K562 (cell line): ENCODE measurements around the gene C1QTNF5. TPM values are rescaled to one million over a fixed set of nuclear protein-coding genes. Genes with fewer than 3 reads are reported as not detected.

Source experiments
- BHLHE40 ChIP-seq: IDR thresholded peaks from 2 replicates; pipeline ENCODE4 v1.6.1; 2011; ENCODE audit warnings: low read length, improper control_type of control experiment
- CREM ChIP-seq: IDR thresholded peaks from 2 replicates; pipeline ENCODE4 v1.6.1; 2014; ENCODE audit warnings: antibody characterized with exemption, low read depth
- ETV6 ChIP-seq, 3 experiments: fragments of 150-350 bp in 1 of 3; sonication (generic) in 1 of 3; formaldehyde crosslinking in 1 of 3; IDR thresholded peaks; 2 replicates each; pipeline versions ENCODE4 v1.6.1 to v1.8.0; 2014 to 2022; ENCODE audit warnings: borderline replicate concordance in 2 of 3, low read depth in 2 of 3, antibody characterized with exemption in 1 of 3, low read length in 1 of 3, mild to moderate bottlenecking in 1 of 3, missing genetic modification reagents in 1 of 3
- EZH2 ChIP-seq: IDR thresholded peaks from 2 replicates; pipeline ENCODE4 v1.6.1; 2012; ENCODE audit warnings: low read depth, mild to moderate bottlenecking, inconsistent platforms, low read length, borderline replicate concordance
- FOXM1 ChIP-seq, 2 experiments: fragments of 450-650 bp in 1 of 2; sonication (generic) in 1 of 2; formaldehyde crosslinking in 1 of 2; IDR thresholded peaks; 2 replicates each; pipeline versions ENCODE4 v1.6.1 to v1.9.0; 2017 to 2022; ENCODE audit warnings: low read depth in 2 of 2, mild to moderate bottlenecking in 2 of 2, missing genetic modification reagents in 1 of 2, moderate library complexity in 1 of 2
- HDAC8 ChIP-seq: fragments of 450-650 bp; IDR thresholded peaks from 2 replicates; pipeline ENCODE4 v1.6.1; 2016; ENCODE audit warnings: mild to moderate bottlenecking, missing genetic modification characterization, moderate library complexity, missing compliant biosample characterization
- KAT7 ChIP-seq: sonication (generic); formaldehyde crosslinking; IDR thresholded peaks from 2 replicates; pipeline ENCODE4 v1.8.0; 2022; ENCODE audit warnings: missing genetic modification reagents, mild to moderate bottlenecking, borderline replicate concordance
- NCOA1 ChIP-seq: fragments of 450-650 bp; IDR thresholded peaks from 2 replicates; pipeline ENCODE4 v1.6.1; 2016; ENCODE audit warnings: low read depth
- PURB ChIP-seq: sonication (generic); formaldehyde crosslinking; IDR thresholded peaks from 2 replicates; pipeline ENCODE4 v1.9.0; 2021; ENCODE audit warnings: low read depth, mild to moderate bottlenecking, missing genetic modification reagents
- RBM17 ChIP-seq: fragments of 200-400 bp; formaldehyde crosslinking; IDR thresholded peaks from 2 replicates; pipeline ENCODE4 v1.6.1; 2017; ENCODE audit warnings: low read depth, mild to moderate bottlenecking, low read length, borderline replicate concordance
- RFX1 ChIP-seq: fragments of 450-650 bp; IDR thresholded peaks from 2 replicates; pipeline ENCODE4 v1.6.1; 2016; ENCODE audit warnings: mild to moderate bottlenecking, moderate library complexity
- TFAM ChIP-seq: fragments of 250-450 bp; sonication (Bioruptor Pico); conservative IDR thresholded peaks from 2 replicates; pipeline ENCODE4 v1.5.0; 2021; ENCODE audit warnings: mild to moderate bottlenecking, moderate library complexity
- ZFP30 ChIP-seq: fragments of 250-450 bp; sonication (Bioruptor Pico); IDR thresholded peaks from 2 replicates; pipeline ENCODE4 v1.8.0; 2022; ENCODE audit warnings: moderate library complexity, mild to moderate bottlenecking, inconsistent platforms, borderline replicate concordance
- ZNF668 ChIP-seq: fragments of 250-450 bp; sonication (Bioruptor Pico); IDR thresholded peaks from 2 replicates; pipeline ENCODE4 v1.8.0; 2022; ENCODE audit warnings: mild to moderate bottlenecking, inconsistent platforms
- polyA plus RNA-seq, 8 experiments: library from polyadenylated mRNA; depleted of rRNA in 4 of 8; stranded (reverse) in 5 of 8; unstranded in 3 of 8; fragments of >200 nt; fragmentation: Nextera tagmentation in 2 of 8; fragmentation: Illumina TruSeq in 1 of 8; extraction: Ambion mirVana in 2 of 8; extraction: Trizol in 1 of 8; gene quantifications; 2 replicates each; pipeline versions ENCODE4 v1.2.1 to v1.2.3, GENCODE V29; 2011 to 2014; ENCODE audit warnings: inconsistent platforms in 1 of 8, missing spikeins in 1 of 8
- total RNA-seq, 7 experiments: library from RNA; depleted of rRNA in 6 of 7; stranded (reverse); fragments of >200 nt in 6 of 7; fragmentation: Illumina TruSeq in 2 of 7; extraction: Trizol in 2 of 7; gene quantifications; 2 replicates each; pipeline versions ENCODE4 v1.2.1 to v1.2.3, GENCODE V29; 2011 to 2021; ENCODE audit warnings: low replicate concordance in 1 of 7
- TF ChIP-seq, protein P1 (sequence below): IDR thresholded peaks from 2 replicates; pipeline ENCODE4 v1.6.1; 2011; ENCODE audit not compliant: insufficient read length; ENCODE audit errors: extremely low read depth
- TF ChIP-seq, protein P2 (sequence below), 2 experiments: IDR thresholded peaks in 1 of 2; conservative IDR thresholded peaks in 1 of 2; 2 replicates each; pipeline ENCODE4 v1.6.1; 2016; ENCODE audit warnings: low read depth in 2 of 2, mild to moderate bottlenecking in 1 of 2, missing compliant biosample characterization in 1 of 2, missing genetic modification characterization in 1 of 2, moderate library complexity in 1 of 2
- TF ChIP-seq, protein P3 (sequence below), 2 experiments: fragments of 250-450 bp in 1 of 2; fragments of 450-650 bp in 1 of 2; sonication (Bioruptor Pico) in 1 of 2; IDR thresholded peaks; 2 replicates each; pipeline versions ENCODE4 v1.6.1 to v1.8.0; 2016 to 2021; ENCODE audit warnings: mild to moderate bottlenecking in 2 of 2, moderate library complexity in 2 of 2, missing compliant biosample characterization in 1 of 2, missing genetic modification characterization in 1 of 2
- TF ChIP-seq, protein P4 (sequence below): sonication (generic); formaldehyde crosslinking; IDR thresholded peaks from 2 replicates; pipeline ENCODE4 v1.8.0; 2022; ENCODE audit warnings: mild to moderate bottlenecking, missing genetic modification reagents
- TF ChIP-seq, protein P5 (sequence below): fragments of 450-650 bp; formaldehyde crosslinking; conservative IDR thresholded peaks from 2 replicates; pipeline ENCODE4 v1.4.0; 2022; ENCODE audit warnings: mild to moderate bottlenecking, missing genetic modification characterization

Gene C1QTNF5
- total and polyA plus RNA-seq, 9 of the 15 experiments (the other 6 are each of a cell fraction or from before 2014, with no cell fraction given), result 0.07 to 0.76 (median 0.24) TPM; not detected in 1

DNA sequence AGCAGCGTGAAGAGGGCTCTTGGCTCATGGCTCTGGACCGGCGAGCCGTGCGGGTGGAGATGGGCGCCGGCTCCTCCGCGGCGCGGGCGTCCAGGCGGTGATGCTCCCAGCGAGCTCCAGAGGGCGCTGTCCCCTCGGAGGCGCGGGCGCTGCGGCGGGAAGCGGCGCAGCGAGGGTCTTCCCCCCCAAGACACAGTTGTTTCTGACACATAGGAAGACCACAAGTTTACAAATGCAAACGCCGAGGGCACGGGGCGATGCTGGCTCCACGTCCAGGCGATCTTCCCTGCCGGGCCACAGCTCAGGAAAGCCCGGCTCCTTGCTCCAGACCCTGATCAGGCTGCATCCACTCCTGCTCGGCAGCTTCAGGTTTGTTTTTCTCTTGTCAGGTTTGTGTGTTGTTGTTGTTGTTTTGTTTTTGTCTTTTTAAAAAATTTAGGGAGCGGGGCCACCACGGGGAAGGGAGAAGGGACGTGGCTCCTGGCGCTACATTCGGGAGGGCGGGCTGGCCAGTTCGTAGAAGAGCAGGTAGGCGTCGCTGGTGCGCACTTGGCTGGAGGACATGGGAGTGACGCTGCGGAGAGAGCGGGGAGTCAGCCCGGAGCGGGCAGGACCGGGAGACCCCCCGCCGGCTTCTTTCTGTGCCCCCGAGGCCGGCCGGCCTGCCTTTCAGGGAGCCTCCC, 15.8 kb upstream of the C1QTNF5 start (continued):
- TF ChIP-seq, protein P1, sequence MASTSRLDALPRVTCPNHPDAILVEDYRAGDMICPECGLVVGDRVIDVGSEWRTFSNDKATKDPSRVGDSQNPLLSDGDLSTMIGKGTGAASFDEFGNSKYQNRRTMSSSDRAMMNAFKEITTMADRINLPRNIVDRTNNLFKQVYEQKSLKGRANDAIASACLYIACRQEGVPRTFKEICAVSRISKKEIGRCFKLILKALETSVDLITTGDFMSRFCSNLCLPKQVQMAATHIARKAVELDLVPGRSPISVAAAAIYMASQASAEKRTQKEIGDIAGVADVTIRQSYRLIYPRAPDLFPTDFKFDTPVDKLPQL, result no peak
- TF ChIP-seq KAT7 (no peak), HDAC8 (tag) (no peak), NCOA1 (no peak), EZH2 (no peak), ETV6 (IDR thresholded peaks at IDR 0.05; ENCODE audit: borderline replicate concordance in 1 of 2, low read depth in 2 of 2, low read length in 1 of 2) (no peak), ETV6 (CRISPR knock-in tag; IDR thresholded peaks at IDR 0.05; ENCODE audit: borderline replicate concordance) (no peak), BHLHE40 (no peak), CREM (peak; percentile 87), TFAM (CRISPR knock-in tag) (no peak), ZFP30 (no peak), RFX1 (no peak), ZNF668 (no peak), PURB (CRISPR knock-in tag) (no peak), RBM17 (no peak), FOXM1 (IDR thresholded peaks at IDR 0.05; ENCODE audit: low read depth) (no peak), FOXM1 (CRISPR knock-in tag; IDR thresholded peaks at IDR 0.05; ENCODE audit: low read depth) (no peak)
- TF ChIP-seq, protein P2, sequence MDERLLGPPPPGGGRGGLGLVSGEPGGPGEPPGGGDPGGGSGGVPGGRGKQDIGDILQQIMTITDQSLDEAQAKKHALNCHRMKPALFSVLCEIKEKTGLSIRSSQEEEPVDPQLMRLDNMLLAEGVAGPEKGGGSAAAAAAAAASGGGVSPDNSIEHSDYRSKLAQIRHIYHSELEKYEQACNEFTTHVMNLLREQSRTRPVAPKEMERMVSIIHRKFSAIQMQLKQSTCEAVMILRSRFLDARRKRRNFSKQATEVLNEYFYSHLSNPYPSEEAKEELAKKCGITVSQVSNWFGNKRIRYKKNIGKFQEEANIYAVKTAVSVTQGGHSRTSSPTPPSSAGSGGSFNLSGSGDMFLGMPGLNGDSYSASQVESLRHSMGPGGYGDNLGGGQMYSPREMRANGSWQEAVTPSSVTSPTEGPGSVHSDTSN (CRISPR knock-in tag; IDR thresholded peaks at IDR 0.05; ENCODE audit: low read depth), result no peak
- TF ChIP-seq, protein P2 (tag; conservative IDR thresholded peaks at IDR 0.05; ENCODE audit: low read depth), result no peak
- TF ChIP-seq, protein P3, sequence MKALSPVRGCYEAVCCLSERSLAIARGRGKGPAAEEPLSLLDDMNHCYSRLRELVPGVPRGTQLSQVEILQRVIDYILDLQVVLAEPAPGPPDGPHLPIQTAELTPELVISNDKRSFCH (CRISPR knock-in tag; IDR thresholded peaks at IDR 0.05), result no peak
- TF ChIP-seq, protein P3 (tag; IDR thresholded peaks at IDR 0.05), result 0 out of 2 replicates have a peak, but pooled peaks have one; percentile 38
- TF ChIP-seq, protein P4, sequence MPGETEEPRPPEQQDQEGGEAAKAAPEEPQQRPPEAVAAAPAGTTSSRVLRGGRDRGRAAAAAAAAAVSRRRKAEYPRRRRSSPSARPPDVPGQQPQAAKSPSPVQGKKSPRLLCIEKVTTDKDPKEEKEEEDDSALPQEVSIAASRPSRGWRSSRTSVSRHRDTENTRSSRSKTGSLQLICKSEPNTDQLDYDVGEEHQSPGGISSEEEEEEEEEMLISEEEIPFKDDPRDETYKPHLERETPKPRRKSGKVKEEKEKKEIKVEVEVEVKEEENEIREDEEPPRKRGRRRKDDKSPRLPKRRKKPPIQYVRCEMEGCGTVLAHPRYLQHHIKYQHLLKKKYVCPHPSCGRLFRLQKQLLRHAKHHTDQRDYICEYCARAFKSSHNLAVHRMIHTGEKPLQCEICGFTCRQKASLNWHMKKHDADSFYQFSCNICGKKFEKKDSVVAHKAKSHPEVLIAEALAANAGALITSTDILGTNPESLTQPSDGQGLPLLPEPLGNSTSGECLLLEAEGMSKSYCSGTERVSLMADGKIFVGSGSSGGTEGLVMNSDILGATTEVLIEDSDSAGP (CRISPR knock-in tag), result no peak
- TF ChIP-seq, protein P5, sequence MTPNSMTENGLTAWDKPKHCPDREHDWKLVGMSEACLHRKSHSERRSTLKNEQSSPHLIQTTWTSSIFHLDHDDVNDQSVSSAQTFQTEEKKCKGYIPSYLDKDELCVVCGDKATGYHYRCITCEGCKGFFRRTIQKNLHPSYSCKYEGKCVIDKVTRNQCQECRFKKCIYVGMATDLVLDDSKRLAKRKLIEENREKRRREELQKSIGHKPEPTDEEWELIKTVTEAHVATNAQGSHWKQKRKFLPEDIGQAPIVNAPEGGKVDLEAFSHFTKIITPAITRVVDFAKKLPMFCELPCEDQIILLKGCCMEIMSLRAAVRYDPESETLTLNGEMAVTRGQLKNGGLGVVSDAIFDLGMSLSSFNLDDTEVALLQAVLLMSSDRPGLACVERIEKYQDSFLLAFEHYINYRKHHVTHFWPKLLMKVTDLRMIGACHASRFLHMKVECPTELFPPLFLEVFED (CRISPR knock-in tag), result 0 out of 2 replicates have a peak, but pooled peaks have one; percentile 41
